Measurements from ENCODE around the gene MAST3.

MAST3 gene

GRCh38 chr19:18097993-18098890 lies 664 bp downstream of the MAST3 start:
- no peak for DNase-seq
- H3K14ac ChIP-seq (ENCODE audit: low read length) = no peak overlapping the region
- WGBS (ENCODE audit: extremely low coverage, insufficient coverage, insufficient read length) = no CpG with 5 or more reads among the region's 22 CpGs

GRCh38 chr19:18098891-18099622 lies 1.5 kb downstream of the MAST3 start:
- Histone ChIP-seq H3K79me1 (ENCODE audit: low read length) (no peaks in the 10 kb centered on the region), H3K23ac (ENCODE audit: low read length) (no peak overlapping the region), H2BK5ac (ENCODE audit: low read depth, low read length, poor library complexity) (no peak overlapping the region), H3K14ac (ENCODE audit: low read length) (no peak overlapping the region), H3K4ac (ENCODE audit: low read depth, low read length) (no peak overlapping the region), H3K9ac (ENCODE audit: low read length) (no peak overlapping the region), H4K12ac (ENCODE audit: low read depth, low read length) (no peak overlapping the region), H2BK12ac (ENCODE audit: low read length) (no peak overlapping the region), H3K36me3 (ENCODE audit: control insufficient read depth in 1 of 2, insufficient read depth in 2 of 2, low read length in 2 of 2) (no peaks in the 10 kb centered on the region), H2BK120ac (ENCODE audit: insufficient read depth, low read length, poor library complexity) (no peak overlapping the region), H4K8ac (ENCODE audit: low read depth, low read length) (no peak overlapping the region), H3K9me3 (ENCODE audit: insufficient read depth, low read depth, low read length) (peaks cover 2% of the 10 kb centered on the region), H4K91ac (ENCODE audit: low read depth, low read length) (no peak overlapping the region), H3K4me3 (ENCODE audit: low read depth, low read length) (no peak overlapping the region), H3K4me2 (ENCODE audit: low read length) (no peak overlapping the region), H3K27me3 (ENCODE audit: insufficient read depth, low read length) (peaks cover 5% of the 10 kb centered on the region), H2AK5ac (ENCODE audit: low read length) (no peak overlapping the region), H3K18ac (ENCODE audit: low read length) (no peak overlapping the region), H2AFZ (ENCODE audit: insufficient read depth, low read length, poor library complexity) (no peak overlapping the region), H3K27ac (ENCODE audit: low read depth, low read length) (no peak overlapping the region), H3K79me2 (ENCODE audit: control insufficient read depth, insufficient read depth, low read length, poor library complexity) (no peaks in the 10 kb centered on the region), H3K4me1 (ENCODE audit: control insufficient read depth in 1 of 2, insufficient read depth in 2 of 2, low read length in 2 of 2) (peaks cover 7 to 8% of the 10 kb centered on the region in 2 experiments)
- no CpG with 5 or more reads among the region's 34 CpGs for WGBS (ENCODE audit: extremely low coverage, insufficient coverage, insufficient read length)
- no peak for DNase-seq

More at GRCh38 chr19:18097993-18098890, 664 bp downstream of the MAST3 start:
- H4K12ac ChIP-seq (ENCODE audit: low read depth, low read length) = no peak overlapping the region
- no peak overlapping the region for H2BK120ac ChIP-seq (ENCODE audit: insufficient read depth, low read length, poor library complexity)
- H3K4ac ChIP-seq (ENCODE audit: low read depth, low read length) = no peak overlapping the region
- no peak overlapping the region for H3K27ac ChIP-seq (ENCODE audit: low read depth, low read length)
- no peak overlapping the region for H3K18ac ChIP-seq (ENCODE audit: low read length)
- H3K9me3 ChIP-seq (ENCODE audit: insufficient read depth, low read depth, low read length) = peaks cover 2% of the 10 kb centered on the region
- H2BK5ac ChIP-seq (ENCODE audit: low read depth, low read length, poor library complexity) = no peak overlapping the region
- H4K91ac ChIP-seq (ENCODE audit: low read depth, low read length) = no peak overlapping the region
- H2BK12ac ChIP-seq (ENCODE audit: low read length) = no peak overlapping the region
- peak overlapping the region; percentile 52 for H3K4me2 ChIP-seq (ENCODE audit: low read length)
- H3K23ac ChIP-seq (ENCODE audit: low read length) = no peak overlapping the region
- no peak overlapping the region for H2AK5ac ChIP-seq (ENCODE audit: low read length)
- H3K4me3 ChIP-seq (ENCODE audit: low read depth, low read length) = no peak overlapping the region
- peak overlapping the region; percentile 31 for H2AFZ ChIP-seq (ENCODE audit: insufficient read depth, low read length, poor library complexity)
- peaks cover 5% of the 10 kb centered on the region for H3K27me3 ChIP-seq (ENCODE audit: insufficient read depth, low read length)
- no peaks in the 10 kb centered on the region for H3K36me3 ChIP-seq (ENCODE audit: control insufficient read depth in 1 of 2, insufficient read depth in 2 of 2, low read length in 2 of 2)
- no peaks in the 10 kb centered on the region for H3K79me2 ChIP-seq (ENCODE audit: control insufficient read depth, insufficient read depth, low read length, poor library complexity)
- peaks cover 5 to 8% of the 10 kb centered on the region in 2 experiments for H3K4me1 ChIP-seq (ENCODE audit: control insufficient read depth in 1 of 2, insufficient read depth in 2 of 2, low read length in 2 of 2)
- no peaks in the 10 kb centered on the region for H3K79me1 ChIP-seq (ENCODE audit: low read length)
- no peak overlapping the region for H3K9ac ChIP-seq (ENCODE audit: low read length)
- peak overlapping the region; percentile 58 for H4K8ac ChIP-seq (ENCODE audit: low read depth, low read length)

GRCh38 chr19:18099623-18099995 lies 2.0 kb downstream of the MAST3 start:
- Histone ChIP-seq H3K4ac (ENCODE audit: low read depth, low read length) (no peak overlapping the region), H3K4me3 (ENCODE audit: low read depth, low read length) (no peak overlapping the region), H4K91ac (ENCODE audit: low read depth, low read length) (no peak overlapping the region), H4K8ac (ENCODE audit: low read depth, low read length) (no peak overlapping the region), H3K14ac (ENCODE audit: low read length) (no peak overlapping the region), H3K9ac (ENCODE audit: low read length) (no peak overlapping the region), H3K79me1 (ENCODE audit: low read length) (peaks cover 5% of the 10 kb centered on the region), H3K18ac (ENCODE audit: low read length) (no peak overlapping the region), H2BK5ac (ENCODE audit: low read depth, low read length, poor library complexity) (no peak overlapping the region), H2BK120ac (ENCODE audit: insufficient read depth, low read length, poor library complexity) (no peak overlapping the region), H4K12ac (ENCODE audit: low read depth, low read length) (no peak overlapping the region), H2BK12ac (ENCODE audit: low read length) (no peak overlapping the region), H3K9me3 (ENCODE audit: insufficient read depth, low read depth, low read length) (peaks cover 2% of the 10 kb centered on the region), H3K23ac (ENCODE audit: low read length) (no peak overlapping the region), H3K27me3 (ENCODE audit: insufficient read depth, low read length) (peaks cover 5% of the 10 kb centered on the region), H3K27ac (ENCODE audit: low read depth, low read length) (no peak overlapping the region), H2AFZ (ENCODE audit: insufficient read depth, low read length, poor library complexity) (no peak overlapping the region), H3K4me2 (ENCODE audit: low read length) (no peak overlapping the region), H2AK5ac (ENCODE audit: low read length) (no peak overlapping the region), H3K36me3 (ENCODE audit: control insufficient read depth in 1 of 2, insufficient read depth in 2 of 2, low read length in 2 of 2) (no peaks in the 10 kb centered on the region), H3K79me2 (ENCODE audit: control insufficient read depth, insufficient read depth, low read length, poor library complexity) (peaks cover 2% of the 10 kb centered on the region), H3K4me1 (ENCODE audit: control insufficient read depth in 1 of 2, insufficient read depth in 2 of 2, low read length in 2 of 2) (peaks cover 7 to 10% of the 10 kb centered on the region in 2 experiments)
- no CpG with 5 or more reads among the region's 8 CpGs for WGBS (ENCODE audit: extremely low coverage, insufficient coverage, insufficient read length)
- DNase-seq = peak; percentile 51 to 63

- peak overlapping the region; percentile 38 for H2AFZ ChIP-seq (ENCODE audit: insufficient read depth, low read length, poor library complexity)
- H3K4me1 ChIP-seq (ENCODE audit: control insufficient read depth in 1 of 2, insufficient read depth in 2 of 2, low read length in 2 of 2) = peaks cover 7 to 12% of the 10 kb centered on the region in 2 experiments
- H3K9me3 ChIP-seq (ENCODE audit: insufficient read depth, low read depth, low read length) = peaks cover 2% of the 10 kb centered on the region
- H4K91ac ChIP-seq (ENCODE audit: low read depth, low read length) = no peak overlapping the region
- peak; percentile 54 to 55 for DNase-seq
- H3K23ac ChIP-seq (ENCODE audit: low read length) = no peak overlapping the region
- H2BK5ac ChIP-seq (ENCODE audit: low read depth, low read length, poor library complexity) = no peak overlapping the region
- H4K12ac ChIP-seq (ENCODE audit: low read depth, low read length) = no peak overlapping the region
- no peak overlapping the region for H3K4ac ChIP-seq (ENCODE audit: low read depth, low read length)
- H3K36me3 ChIP-seq (ENCODE audit: control insufficient read depth in 1 of 2, insufficient read depth in 2 of 2, low read length in 2 of 2) = no peaks in the 10 kb centered on the region
- H3K27me3 ChIP-seq (ENCODE audit: insufficient read depth, low read length) = peaks cover 5% of the 10 kb centered on the region
- WGBS (ENCODE audit: extremely low coverage, insufficient coverage, insufficient read length) = no CpG with 5 or more reads among the region's 18 CpGs
- no peak overlapping the region for H3K18ac ChIP-seq (ENCODE audit: low read length)
- no peak overlapping the region for H3K14ac ChIP-seq (ENCODE audit: low read length)
- no peak overlapping the region for H3K27ac ChIP-seq (ENCODE audit: low read depth, low read length)
- no peak overlapping the region for H2BK12ac ChIP-seq (ENCODE audit: low read length)
- H3K79me1 ChIP-seq (ENCODE audit: low read length) = peaks cover 5% of the 10 kb centered on the region
- H2BK120ac ChIP-seq (ENCODE audit: insufficient read depth, low read length, poor library complexity) = no peak overlapping the region
- H3K4me3 ChIP-seq (ENCODE audit: low read depth, low read length) = no peak overlapping the region
- H3K4me2 ChIP-seq (ENCODE audit: low read length) = peak overlapping the region; percentile 12
- H3K79me2 ChIP-seq (ENCODE audit: control insufficient read depth, insufficient read depth, low read length, poor library complexity) = peaks cover 2% of the 10 kb centered on the region
- H4K8ac ChIP-seq (ENCODE audit: low read depth, low read length) = no peak overlapping the region
- H3K9ac ChIP-seq (ENCODE audit: low read length) = no peak overlapping the region
- H2AK5ac ChIP-seq (ENCODE audit: low read length) = no peak overlapping the region
Observed at GRCh38 chr19:18100710-18101109, 3.1 kb downstream of the MAST3 start.
